ENCODE data around the gene GFI1.

Gene GFI1

DNA sequence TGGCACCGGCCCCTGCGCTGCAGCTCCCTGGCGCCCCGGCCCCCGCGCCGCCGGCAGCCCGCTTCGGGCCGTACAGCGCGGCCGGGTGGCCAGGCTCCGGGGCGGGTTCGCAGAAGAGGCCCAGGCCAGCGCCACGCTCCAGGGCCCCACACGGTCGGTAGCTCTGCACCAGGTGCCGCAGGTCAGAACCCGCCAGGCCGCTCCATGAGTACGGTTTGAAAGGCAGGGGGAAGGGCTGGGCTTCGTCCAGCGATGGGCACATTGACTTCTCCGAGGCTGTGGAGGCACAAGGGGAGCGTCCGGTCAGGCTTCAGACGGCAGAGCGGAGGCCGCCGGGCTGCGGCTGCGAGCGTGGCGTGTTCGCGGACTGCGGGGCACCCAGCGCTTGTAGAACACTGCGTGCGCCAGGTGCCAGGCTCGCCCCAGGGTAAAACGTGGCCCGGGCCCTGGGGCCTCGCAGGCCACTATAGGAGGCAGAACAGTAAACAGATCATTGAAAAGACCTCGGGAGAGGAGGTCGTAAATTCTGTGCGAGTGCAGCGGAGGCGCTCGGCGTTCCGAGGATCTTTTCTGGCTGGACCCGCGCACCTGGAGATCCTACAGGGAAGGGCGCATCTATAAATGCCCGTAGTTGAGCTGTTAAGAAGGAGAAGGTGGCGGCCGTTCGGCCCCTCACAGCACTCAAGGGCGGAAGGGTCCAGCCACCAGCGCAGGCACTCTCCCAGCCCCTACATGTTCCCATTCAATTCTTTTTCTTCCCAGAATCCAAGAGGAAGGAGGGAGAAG, 5.7 kb downstream of the GFI1 start:
- H3K27ac ChIP-seq, result no peak overlapping the region
- TF ChIP-seq, protein P1, sequence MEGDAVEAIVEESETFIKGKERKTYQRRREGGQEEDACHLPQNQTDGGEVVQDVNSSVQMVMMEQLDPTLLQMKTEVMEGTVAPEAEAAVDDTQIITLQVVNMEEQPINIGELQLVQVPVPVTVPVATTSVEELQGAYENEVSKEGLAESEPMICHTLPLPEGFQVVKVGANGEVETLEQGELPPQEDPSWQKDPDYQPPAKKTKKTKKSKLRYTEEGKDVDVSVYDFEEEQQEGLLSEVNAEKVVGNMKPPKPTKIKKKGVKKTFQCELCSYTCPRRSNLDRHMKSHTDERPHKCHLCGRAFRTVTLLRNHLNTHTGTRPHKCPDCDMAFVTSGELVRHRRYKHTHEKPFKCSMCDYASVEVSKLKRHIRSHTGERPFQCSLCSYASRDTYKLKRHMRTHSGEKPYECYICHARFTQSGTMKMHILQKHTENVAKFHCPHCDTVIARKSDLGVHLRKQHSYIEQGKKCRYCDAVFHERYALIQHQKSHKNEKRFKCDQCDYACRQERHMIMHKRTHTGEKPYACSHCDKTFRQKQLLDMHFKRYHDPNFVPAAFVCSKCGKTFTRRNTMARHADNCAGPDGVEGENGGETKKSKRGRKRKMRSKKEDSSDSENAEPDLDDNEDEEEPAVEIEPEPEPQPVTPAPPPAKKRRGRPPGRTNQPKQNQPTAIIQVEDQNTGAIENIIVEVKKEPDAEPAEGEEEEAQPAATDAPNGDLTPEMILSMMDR (IDR thresholded peaks at IDR 0.05), result no peak
- no peak for TF ChIP-seq ZFX (IDR thresholded peaks at IDR 0.05; ENCODE audit: borderline replicate concordance)

DNA sequence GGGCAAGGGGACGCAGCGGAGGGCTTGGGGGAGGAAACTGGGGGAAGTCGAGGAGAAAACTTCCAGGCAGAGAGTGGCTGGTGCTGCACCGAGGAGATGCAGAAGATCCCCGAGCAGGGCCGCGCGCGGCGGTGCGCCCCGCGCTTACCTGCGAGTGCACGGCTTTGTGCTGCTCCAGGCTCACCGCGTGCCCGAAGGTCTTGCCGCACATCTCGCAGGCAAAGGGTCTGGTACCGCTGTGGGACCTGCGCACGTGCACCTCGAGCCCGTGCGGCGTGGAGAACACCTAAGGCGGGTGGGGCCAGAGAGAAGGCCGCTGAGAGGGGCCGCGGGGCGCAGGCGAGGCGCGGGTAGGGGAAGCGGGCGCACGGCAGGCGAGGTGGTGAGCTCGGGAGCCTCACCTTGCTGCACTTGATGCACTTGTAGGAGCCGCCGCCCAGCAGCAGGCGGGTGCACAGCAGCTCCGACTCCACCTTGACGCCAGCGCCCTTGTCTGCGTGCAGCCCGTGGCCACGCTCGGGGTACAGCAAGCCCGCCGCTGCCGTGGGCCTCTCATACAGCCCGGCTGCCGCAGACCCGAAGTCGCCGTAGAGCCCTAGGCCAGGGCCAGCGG, 6.4 kb downstream of the GFI1 start:
- no peak for TF ChIP-seq ZFX (IDR thresholded peaks at IDR 0.05; ENCODE audit: borderline replicate concordance)
- TF ChIP-seq, protein P1 (IDR thresholded peaks at IDR 0.05), result no peak
- no peak overlapping the region for H3K27ac ChIP-seq

DNA sequence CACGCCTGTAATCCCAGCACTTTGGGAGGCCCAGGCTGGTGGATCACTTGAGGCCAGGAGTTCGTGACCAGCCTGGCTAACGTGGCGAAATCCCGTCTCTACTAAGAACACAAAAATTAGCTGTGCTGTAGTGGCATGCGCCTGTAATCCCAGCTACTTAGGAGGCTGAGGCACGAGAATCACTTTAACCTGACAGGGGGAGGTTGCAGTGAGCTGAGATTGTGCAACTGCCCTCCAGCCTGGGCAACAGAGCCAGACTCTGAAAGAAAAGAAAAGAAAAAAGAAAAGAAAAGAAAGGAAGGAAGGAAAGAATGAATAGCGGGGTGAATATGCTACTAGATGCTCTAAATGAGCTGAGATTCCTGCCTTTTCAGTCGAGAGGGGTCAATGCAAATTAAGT, 7.1 kb downstream of the GFI1 start:
- no peak for TF ChIP-seq ZFX (IDR thresholded peaks at IDR 0.05; ENCODE audit: borderline replicate concordance)
- TF ChIP-seq, protein P1 (IDR thresholded peaks at IDR 0.05), result no peak
- no peak overlapping the region for H3K27ac ChIP-seq

DNA sequence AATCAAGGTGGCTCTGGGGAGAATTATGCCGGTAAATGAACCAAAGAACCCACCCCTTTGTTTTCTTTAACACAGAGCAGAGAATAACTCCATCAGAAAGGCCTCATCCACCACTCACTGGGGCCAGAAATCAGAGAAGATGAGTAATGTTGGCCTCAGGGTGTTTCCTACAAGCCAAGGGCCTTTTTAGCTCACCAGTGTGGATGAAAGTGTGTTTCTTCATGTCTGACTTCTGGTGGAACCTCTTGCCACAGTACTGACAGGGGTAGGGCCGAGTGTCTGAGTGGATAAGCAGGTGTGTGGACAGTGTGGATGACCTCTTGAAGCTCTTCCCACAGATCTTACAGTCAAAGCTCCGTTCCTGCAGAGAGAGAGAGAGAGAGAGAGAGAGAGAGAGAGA, 8.3 kb downstream of the GFI1 start:
- no peak for TF ChIP-seq ZFX (IDR thresholded peaks at IDR 0.05; ENCODE audit: borderline replicate concordance)
- TF ChIP-seq, protein P1 (IDR thresholded peaks at IDR 0.05), result no peak
- H3K27ac ChIP-seq, result no peak overlapping the region

DNA sequence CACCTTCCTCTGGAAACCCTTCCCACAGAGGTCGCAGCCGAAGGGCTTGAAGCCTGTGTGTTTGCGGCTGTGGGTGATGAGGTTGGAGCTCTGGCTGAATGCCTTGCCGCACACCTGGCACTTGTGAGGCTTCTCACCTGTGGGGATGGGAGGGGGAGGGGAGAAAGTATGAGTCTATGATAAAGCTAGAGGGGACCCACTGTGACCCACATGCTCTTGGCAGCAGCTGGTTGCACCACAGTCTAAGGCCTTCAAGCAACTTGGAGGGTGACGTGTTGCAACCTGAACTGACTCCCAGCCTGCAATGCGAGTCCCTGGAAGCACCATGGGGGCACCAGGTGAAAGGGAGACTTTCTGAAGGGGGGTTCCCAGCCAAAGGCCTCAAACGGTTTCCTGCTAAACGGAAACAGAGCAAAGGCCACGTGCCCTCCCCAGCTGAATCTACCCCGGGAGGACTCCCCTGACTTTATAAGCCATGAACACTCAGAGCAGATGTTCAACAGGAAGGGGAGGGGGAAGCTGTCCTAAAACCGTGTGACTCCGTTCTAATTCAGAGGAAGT, 10.6 kb downstream of the GFI1 start:
- TF ChIP-seq, protein P1 (IDR thresholded peaks at IDR 0.05), result no peak
- no peak for TF ChIP-seq ZFX (IDR thresholded peaks at IDR 0.05; ENCODE audit: borderline replicate concordance)
- H3K27ac ChIP-seq, result no peak overlapping the region

DNA sequence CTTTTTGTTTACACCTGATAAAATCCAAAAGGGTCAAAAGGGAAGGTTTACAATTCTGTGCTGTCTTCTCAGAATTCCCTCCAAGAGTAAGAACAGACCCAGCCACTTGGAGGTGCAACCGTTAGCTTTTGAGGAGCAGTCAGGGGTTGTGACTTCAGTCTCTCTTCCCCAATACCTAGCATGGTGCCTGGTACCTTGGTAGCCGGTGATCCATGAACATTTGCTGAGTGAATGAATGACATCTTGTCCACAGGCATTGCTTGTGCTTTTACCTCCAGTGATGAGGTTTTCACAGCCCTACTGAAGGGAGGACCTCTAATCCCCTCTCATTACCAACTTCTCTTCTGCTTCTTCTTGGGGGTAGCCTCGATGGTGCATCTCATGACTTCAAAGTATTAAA, 11.7 kb downstream of the GFI1 start:
- H3K27ac ChIP-seq, result no peak overlapping the region
- no peak for TF ChIP-seq ZFX (IDR thresholded peaks at IDR 0.05; ENCODE audit: borderline replicate concordance)
- TF ChIP-seq, protein P1 (IDR thresholded peaks at IDR 0.05), result no peak
